LNCaP clone FGC (cell line): Measurements from ENCODE around the gene ST7.

Source experiments
- DNase-seq: peaks from one replicate; pipeline ENCODE4 v3.0.0-alpha.2; 2011; ENCODE audit warnings: low read depth
- H3K4me3 ChIP-seq: 2 replicates; pipeline ENCODE4 v1.5.1; 2011; ENCODE audit warnings: mild to moderate bottlenecking, low read depth, low read length, control low read depth
- CTCF ChIP-seq: IDR thresholded peaks from 2 replicates; pipeline ENCODE4 v1.5.1; 2012; ENCODE audit warnings: mild to moderate bottlenecking; ENCODE audit not compliant: control insufficient read depth, insufficient read depth; ENCODE audit errors: extremely low read depth

ST7 gene

GRCh38 chr7:116953372-116953905 lies at the start of gene ST7:
Gene ST7 (plus strand): TSS chr7:116953501. CDS start chr7:116953541, 40 bp downstream.
- H3K4me3 ChIP-seq: peak within 1 kb of the TSS; percentile 65
- no peak for TF ChIP-seq CTCF
- DNase-seq: no peak

- no peak for TF ChIP-seq CTCF
- H3K4me3 ChIP-seq: no peak overlapping the region
- DNase-seq: no peak
Measured at GRCh38 chr7:116906391-116906790, 46.9 kb upstream of the ST7 start.

GRCh38 chr7:116910383-116910782 lies 42.9 kb upstream of the ST7 start:
- no peak for TF ChIP-seq CTCF
- no peak overlapping the region for H3K4me3 ChIP-seq
- DNase-seq: no peak

- no peak for DNase-seq
- TF ChIP-seq CTCF: no peak
- H3K4me3 ChIP-seq: no peak overlapping the region
Measured at GRCh38 chr7:116911801-116912200, 41.5 kb upstream of the ST7 start.

GRCh38 chr7:116912269-116912909 lies 40.9 kb upstream of the ST7 start:
- no peak overlapping the region for H3K4me3 ChIP-seq
- TF ChIP-seq CTCF: no peak
- DNase-seq: no peak

GRCh38 chr7:116918704-116919103 lies 34.6 kb upstream of the ST7 start:
- DNase-seq: no peak
- TF ChIP-seq CTCF: no peak
- H3K4me3 ChIP-seq: no peak overlapping the region

- TF ChIP-seq CTCF: no peak
- no peak overlapping the region for H3K4me3 ChIP-seq
- no peak for DNase-seq
Measured at GRCh38 chr7:116920359-116920758, 32.9 kb upstream of the ST7 start.
